Gastroesophageal sphincter (tissue), 4 donors: ENCODE measurements around the gene TSHZ3. TPM values are rescaled to one million over a fixed set of nuclear protein-coding genes. Genes with fewer than 3 reads are reported as not detected.

Source experiments
- ATAC-seq: fragments of 150-250 bp; one replicate; pipeline ENCODE4 v1.9.1; 2016; ENCODE audit warnings: mild to moderate bottlenecking, moderate library complexity
- H3K27ac ChIP-seq, 4 donors: fragments of 200-600 bp; sonication (generic) in 3 of 4; 1 replicate in 3 of 4; 2 replicates in 1 of 4; pipeline ENCODE4 v1.5.1; 2016 to 2019
- H3K27me3 ChIP-seq: fragments of 200-600 bp; sonication (generic); one replicate; pipeline ENCODE4 v1.5.1; 2019
- H3K36me3 ChIP-seq, 2 donors: fragments of 200-600 bp; sonication (generic); one replicate each; pipeline ENCODE4 v1.5.1; 2019; ENCODE audit warnings: control low read depth in 1 of 2
- H3K4me1 ChIP-seq, 3 donors: fragments of 200-600 bp; sonication (generic); 1 replicate in 2 of 3; 2 replicates in 1 of 3; pipeline ENCODE4 v1.5.1; 2016 to 2019; ENCODE audit warnings: control low read depth in 2 of 3
- H3K4me3 ChIP-seq, 2 donors: fragments of 200-600 bp; sonication (generic); one replicate each; pipeline ENCODE4 v1.5.1; 2019; ENCODE audit warnings: mild to moderate bottlenecking in 1 of 2, moderate library complexity in 1 of 2
- H3K9me3 ChIP-seq, 3 donors: fragments of 200-600 bp; sonication (generic); one replicate each; pipeline ENCODE4 v1.5.1; 2017 to 2019; ENCODE audit warnings: control low read depth in 2 of 3
- CTCF ChIP-seq, 4 experiments: fragments of 200-600 bp in 2 of 4; fragments of 450-650 bp in 2 of 4; sonication (generic) in 1 of 4; IDR thresholded peaks; one replicate each; pipeline ENCODE4 v1.5.1; 2017 to 2019; ENCODE audit warnings: antibody characterized with exemption in 4 of 4, mild to moderate bottlenecking in 2 of 4, moderate library complexity in 2 of 4
- EP300 ChIP-seq: sonication (generic); formaldehyde crosslinking; IDR thresholded peaks from one replicate; pipeline ENCODE4 v1.6.1; 2017; ENCODE audit warnings: antibody characterized with exemption, mild to moderate bottlenecking
- POLR2A ChIP-seq, 2 donors: fragments of 450-650 bp; IDR thresholded peaks; one replicate each; pipeline ENCODE4 v1.6.1; 2017; ENCODE audit warnings: antibody characterized with exemption in 2 of 2, mild to moderate bottlenecking in 2 of 2, moderate library complexity in 1 of 2
- POLR2AphosphoS5 ChIP-seq: sonication (generic); formaldehyde crosslinking; IDR thresholded peaks from one replicate; pipeline ENCODE4 v1.6.1; 2017; ENCODE audit warnings: antibody characterized with exemption
- WGBS, 2 donors: methylation state at CpG; one replicate each; pipeline ENCODE4 v1.1.5; 2018; ENCODE audit warnings: low coverage in 1 of 2; 5-methylcytosine and 5-hydroxymethylcytosine counted together
- total RNA-seq, 4 donors: library from RNA; depleted of rRNA; stranded (reverse); fragments of >200 nt; gene quantifications; one replicate each; pipeline ENCODE4 v1.1.0, GENCODE V29; 2016

TSHZ3 gene
- total RNA-seq, 4 donors from 2014 or later, result 15.6 to 40.2 (median 31.1) TPM

DNA sequence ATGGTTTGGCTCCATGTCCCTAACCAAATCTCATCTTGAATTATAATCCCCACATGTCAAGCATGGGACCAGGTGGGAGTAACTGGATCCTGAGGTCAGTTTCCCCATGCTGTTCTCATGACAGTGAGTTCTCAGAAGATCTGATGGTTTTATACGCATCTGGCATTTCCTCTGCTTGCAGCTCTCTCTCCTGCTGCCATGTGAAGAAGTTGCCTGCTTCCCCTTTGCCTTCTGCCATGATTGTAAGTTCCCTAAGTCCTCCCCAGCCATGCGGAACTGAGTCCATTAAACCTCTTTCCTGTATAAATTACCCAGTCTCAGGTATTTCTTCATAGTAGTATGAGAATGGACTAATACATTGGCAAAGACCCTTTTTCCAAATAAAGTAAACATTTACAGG lies 96.8 kb downstream of the TSHZ3 start:
- TF ChIP-seq CTCF (IDR thresholded peaks at IDR 0.05) (no peak), POLR2AphosphoS5 (no peak), EP300 (no peak), POLR2A (IDR thresholded peaks at IDR 0.05) (no peak)
- Histone ChIP-seq H3K36me3 (no peaks in the 10 kb centered on the region), H3K4me3 (no peak overlapping the region), H3K27ac (no peak overlapping the region), H3K9me3 (no peaks in the 10 kb centered on the region), H3K4me1 (peaks cover 0 to 10% (median 0%) of the 10 kb centered on the region in 3 donors), H3K27me3 (no peaks in the 10 kb centered on the region)
- WGBS, 2 donors, result 90% methylated on average over 2 of the region's 2 CpGs
- no peak for ATAC-seq

DNA sequence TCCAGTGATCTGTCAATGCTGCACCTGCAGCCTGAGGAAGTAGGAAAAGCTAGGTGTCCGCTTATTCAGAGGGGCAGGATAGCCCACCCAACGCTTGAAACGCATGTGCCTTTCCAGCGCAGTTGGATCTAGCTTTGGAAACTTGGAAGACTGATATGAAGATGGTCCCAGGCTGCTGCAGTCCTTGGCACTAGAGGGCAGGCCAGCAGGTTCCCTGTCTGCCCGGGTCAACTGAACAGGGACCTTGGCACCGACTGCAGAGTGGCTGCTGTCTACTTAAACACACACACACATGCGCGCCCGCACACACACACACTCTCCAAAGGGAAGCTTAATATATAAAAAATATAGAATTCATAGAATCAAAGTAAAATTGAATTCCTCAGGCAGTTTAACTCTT lies 100.0 kb downstream of the TSHZ3 start:
- TF ChIP-seq EP300 (no peak), POLR2A (IDR thresholded peaks at IDR 0.05) (no peak), CTCF (IDR thresholded peaks at IDR 0.05) (peak in 1 of 4 experiments; percentile 27), POLR2AphosphoS5 (no peak)
- no peaks in the 10 kb centered on the region for H3K27me3 ChIP-seq
- H3K9me3 ChIP-seq, result no peaks in the 10 kb centered on the region
- no peaks in the 10 kb centered on the region for H3K36me3 ChIP-seq
- no peak for ATAC-seq
- WGBS, 2 donors, result 89 to 91% methylated on average over 1 to 6 of the region's 9 CpGs
- no peak overlapping the region for H3K4me3 ChIP-seq
- H3K4me1 ChIP-seq, result peaks cover 0 to 4% (median 0%) of the 10 kb centered on the region in 3 donors
- H3K27ac ChIP-seq, result no peak overlapping the region

DNA sequence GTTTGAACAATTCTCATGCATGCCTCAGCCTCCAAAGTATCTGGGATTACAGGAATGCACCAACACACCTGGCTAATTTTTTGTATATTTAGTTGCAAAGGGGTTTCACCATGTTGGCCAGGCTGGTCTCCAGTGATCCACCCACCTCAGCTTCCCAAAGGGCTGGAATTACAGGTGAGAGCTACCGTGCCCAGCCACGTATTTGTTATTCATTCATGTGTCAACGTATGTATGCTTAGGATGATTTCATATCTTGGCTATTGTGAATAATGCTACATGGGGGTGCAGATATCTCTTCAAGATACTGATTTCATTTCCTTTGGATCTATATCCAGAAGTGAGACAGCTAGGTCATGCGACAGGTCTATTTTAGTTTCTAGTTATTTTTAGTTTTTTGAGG lies 113.4 kb downstream of the TSHZ3 start:
- no peak for ATAC-seq
- no peak overlapping the region for H3K27ac ChIP-seq
- H3K9me3 ChIP-seq, result no peaks in the 10 kb centered on the region
- H3K27me3 ChIP-seq, result no peaks in the 10 kb centered on the region
- H3K4me3 ChIP-seq, result no peak overlapping the region
- no peaks in the 10 kb centered on the region for H3K36me3 ChIP-seq
- no peak for TF ChIP-seq POLR2A (IDR thresholded peaks at IDR 0.05)
- 96 to 100% methylated on average over 4 of the region's 4 CpGs for WGBS, 2 donors
- no peaks in the 10 kb centered on the region for H3K4me1 ChIP-seq

GRCh38 chr19:31233295-31233800 lies 115.9 kb downstream of the TSHZ3 start:
- no peaks in the 10 kb centered on the region for H3K36me3 ChIP-seq
- H3K27me3 ChIP-seq, result no peaks in the 10 kb centered on the region
- ATAC-seq, result no peak
- no peak overlapping the region for H3K4me3 ChIP-seq
- no peak overlapping the region for H3K27ac ChIP-seq
- no peaks in the 10 kb centered on the region for H3K9me3 ChIP-seq
- 71 to 89% methylated on average over 4 of the region's 4 CpGs for WGBS, 2 donors
- TF ChIP-seq CTCF (IDR thresholded peaks at IDR 0.05) (no peak), POLR2AphosphoS5 (no peak), EP300 (no peak), POLR2A (IDR thresholded peaks at IDR 0.05) (no peak)
- no peaks in the 10 kb centered on the region for H3K4me1 ChIP-seq

DNA sequence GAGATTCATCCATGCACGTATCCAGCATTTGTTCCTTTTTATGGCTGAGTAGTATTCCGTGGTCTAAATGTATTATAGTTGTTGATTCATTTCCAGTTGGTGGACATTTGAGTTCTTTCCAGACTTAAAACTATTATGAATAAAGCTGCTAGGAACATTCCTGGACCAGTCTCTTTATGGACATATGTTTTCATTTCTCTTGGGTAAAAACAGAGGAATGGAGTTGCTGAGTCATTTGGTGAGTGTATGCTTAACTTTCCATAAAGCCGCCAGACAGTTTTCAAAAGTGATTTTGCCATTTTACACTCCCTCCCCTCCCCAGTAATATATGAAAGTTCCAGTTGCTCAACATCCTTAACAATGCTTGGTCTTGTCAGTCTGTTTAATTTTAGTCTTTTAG lies 116.4 kb downstream of the TSHZ3 start:
- no peak for TF ChIP-seq CTCF (IDR thresholded peaks at IDR 0.05)
- TF ChIP-seq POLR2A (IDR thresholded peaks at IDR 0.05), result no peak
- TF ChIP-seq POLR2AphosphoS5, result no peak
- no peak for TF ChIP-seq EP300
- no peaks in the 10 kb centered on the region for H3K9me3 ChIP-seq
- no peak overlapping the region for H3K4me3 ChIP-seq
- H3K27ac ChIP-seq, result no peak overlapping the region
- H3K36me3 ChIP-seq, result no peaks in the 10 kb centered on the region
- no peaks in the 10 kb centered on the region for H3K4me1 ChIP-seq
- WGBS, 2 donors, result 54 to 76% methylated on average over 2 to 3 of the region's 3 CpGs
- no peaks in the 10 kb centered on the region for H3K27me3 ChIP-seq
- no peak for ATAC-seq
